Measurements from ENCODE around the gene CASK. TPM values are rescaled to one million over a fixed set of nuclear protein-coding genes. Genes with fewer than 3 reads are reported as not detected.

The CASK gene
- total RNA-seq, 4 donors from 2014 or later, result 46.9 to 123 (median 78.8) TPM

DNA sequence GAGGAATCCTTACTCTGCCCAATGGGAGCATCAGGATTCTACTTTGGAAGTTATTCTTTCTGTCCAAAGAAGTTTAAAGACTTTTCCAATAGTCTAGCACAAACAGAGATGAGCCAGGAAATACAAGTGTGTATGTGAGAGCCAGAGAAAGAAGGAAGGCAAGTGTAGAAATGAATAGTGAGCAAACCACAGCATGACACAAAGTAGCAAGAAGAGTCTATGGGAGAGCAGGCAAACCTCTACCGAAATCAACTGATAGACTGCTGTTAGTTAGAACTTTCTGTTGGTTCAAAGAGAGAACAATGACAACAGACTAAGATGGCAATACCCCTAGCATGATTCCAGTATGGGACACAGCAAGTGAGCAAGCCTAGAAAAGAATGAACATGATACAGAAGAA, 250.7 kb downstream of the CASK start:
- DNase-seq, result no peak
- Histone ChIP-seq H3K4me3 (no peak overlapping the region), H3K27ac (no peak overlapping the region), H3K36me3 (no peaks in the 10 kb centered on the region), H3K4me1 (no peaks in the 10 kb centered on the region), H3K9me3 (no peaks in the 10 kb centered on the region), H3K27me3 (no peaks in the 10 kb centered on the region)
- no peak for TF ChIP-seq POLR2A (IDR thresholded peaks at IDR 0.05)
- TF ChIP-seq, protein P1, sequence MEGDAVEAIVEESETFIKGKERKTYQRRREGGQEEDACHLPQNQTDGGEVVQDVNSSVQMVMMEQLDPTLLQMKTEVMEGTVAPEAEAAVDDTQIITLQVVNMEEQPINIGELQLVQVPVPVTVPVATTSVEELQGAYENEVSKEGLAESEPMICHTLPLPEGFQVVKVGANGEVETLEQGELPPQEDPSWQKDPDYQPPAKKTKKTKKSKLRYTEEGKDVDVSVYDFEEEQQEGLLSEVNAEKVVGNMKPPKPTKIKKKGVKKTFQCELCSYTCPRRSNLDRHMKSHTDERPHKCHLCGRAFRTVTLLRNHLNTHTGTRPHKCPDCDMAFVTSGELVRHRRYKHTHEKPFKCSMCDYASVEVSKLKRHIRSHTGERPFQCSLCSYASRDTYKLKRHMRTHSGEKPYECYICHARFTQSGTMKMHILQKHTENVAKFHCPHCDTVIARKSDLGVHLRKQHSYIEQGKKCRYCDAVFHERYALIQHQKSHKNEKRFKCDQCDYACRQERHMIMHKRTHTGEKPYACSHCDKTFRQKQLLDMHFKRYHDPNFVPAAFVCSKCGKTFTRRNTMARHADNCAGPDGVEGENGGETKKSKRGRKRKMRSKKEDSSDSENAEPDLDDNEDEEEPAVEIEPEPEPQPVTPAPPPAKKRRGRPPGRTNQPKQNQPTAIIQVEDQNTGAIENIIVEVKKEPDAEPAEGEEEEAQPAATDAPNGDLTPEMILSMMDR (IDR thresholded peaks at IDR 0.05), result no peak

DNA sequence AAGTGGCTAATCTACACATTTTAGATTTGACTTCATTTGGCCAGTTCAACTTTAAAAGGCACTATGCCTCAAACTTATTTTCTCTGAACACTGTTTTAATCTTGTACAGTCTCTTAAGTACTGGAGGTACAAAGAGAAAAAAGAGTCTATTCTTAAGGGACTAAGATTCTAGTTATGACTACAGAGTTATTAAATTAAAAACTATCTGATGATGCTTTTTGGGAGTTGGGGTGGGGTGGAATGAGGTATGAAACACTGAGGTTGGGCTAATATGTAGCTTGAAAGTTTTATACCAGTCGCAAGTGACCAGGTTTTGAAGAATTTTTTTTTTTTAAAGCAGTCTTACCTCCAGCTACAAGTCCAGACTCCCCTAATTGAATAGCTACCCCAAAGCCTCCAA, 252.3 kb downstream of the CASK start:
- Histone ChIP-seq H3K4me3 (no peak overlapping the region), H3K4me1 (no peaks in the 10 kb centered on the region), H3K27me3 (no peaks in the 10 kb centered on the region), H3K36me3 (no peaks in the 10 kb centered on the region), H3K9me3 (no peaks in the 10 kb centered on the region), H3K27ac (no peak overlapping the region)
- DNase-seq, result no peak
- TF ChIP-seq POLR2A (IDR thresholded peaks at IDR 0.05), result no peak
- TF ChIP-seq, protein P1 (IDR thresholded peaks at IDR 0.05), result no peak

DNA sequence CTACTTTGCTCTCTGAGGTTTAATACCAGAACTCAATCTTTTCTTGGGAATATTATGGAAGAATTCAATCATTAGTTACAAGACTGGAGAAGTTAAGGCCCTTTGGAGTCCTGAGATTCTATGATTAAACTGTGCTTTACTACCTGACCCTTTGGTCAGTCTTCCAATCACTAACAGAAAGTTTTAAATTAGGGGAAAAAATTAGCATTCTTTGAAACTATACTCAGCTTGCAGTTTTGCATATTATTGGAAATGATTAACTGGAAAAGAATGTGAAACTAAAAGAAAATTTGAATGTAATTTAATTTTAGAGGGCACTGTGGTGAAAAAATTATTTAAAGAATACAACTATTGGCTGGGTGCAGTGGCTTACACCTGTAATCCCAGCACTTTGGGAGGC, 253.2 kb downstream of the CASK start:
- H3K36me3 ChIP-seq, result no peaks in the 10 kb centered on the region
- no peak for TF ChIP-seq POLR2A (IDR thresholded peaks at IDR 0.05)
- TF ChIP-seq, protein P1 (IDR thresholded peaks at IDR 0.05), result no peak

DNA sequence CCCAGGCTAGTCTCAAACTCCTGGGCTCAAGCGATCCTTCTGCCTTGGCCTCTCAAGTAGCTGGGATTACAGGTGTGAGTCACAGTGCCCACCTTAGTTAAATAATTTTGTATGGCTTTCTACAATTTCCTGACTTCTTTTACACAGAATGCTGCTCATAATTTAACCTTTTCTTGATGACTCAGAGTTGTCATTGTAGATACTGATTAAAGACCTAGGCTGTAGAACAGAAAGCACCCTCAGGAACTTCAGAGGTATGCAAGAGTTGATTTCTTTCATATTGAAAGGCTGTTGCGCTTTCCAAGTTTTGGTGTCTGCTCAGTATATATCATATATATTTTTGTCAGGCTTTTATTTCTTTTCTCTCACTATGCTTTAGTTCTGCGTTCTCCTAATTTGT, 255.7 kb downstream of the CASK start:
- TF ChIP-seq, protein P1 (IDR thresholded peaks at IDR 0.05), result no peak
- TF ChIP-seq POLR2A (IDR thresholded peaks at IDR 0.05), result no peak
- H3K4me1 ChIP-seq, result no peaks in the 10 kb centered on the region

More for the DNA sequence above, 253.2 kb downstream of the CASK start:
- Histone ChIP-seq H3K9me3 (no peaks in the 10 kb centered on the region), H3K4me1 (no peaks in the 10 kb centered on the region), H3K27ac (no peak overlapping the region), H3K4me3 (no peak overlapping the region), H3K27me3 (no peaks in the 10 kb centered on the region)
- DNase-seq, result no peak

DNA sequence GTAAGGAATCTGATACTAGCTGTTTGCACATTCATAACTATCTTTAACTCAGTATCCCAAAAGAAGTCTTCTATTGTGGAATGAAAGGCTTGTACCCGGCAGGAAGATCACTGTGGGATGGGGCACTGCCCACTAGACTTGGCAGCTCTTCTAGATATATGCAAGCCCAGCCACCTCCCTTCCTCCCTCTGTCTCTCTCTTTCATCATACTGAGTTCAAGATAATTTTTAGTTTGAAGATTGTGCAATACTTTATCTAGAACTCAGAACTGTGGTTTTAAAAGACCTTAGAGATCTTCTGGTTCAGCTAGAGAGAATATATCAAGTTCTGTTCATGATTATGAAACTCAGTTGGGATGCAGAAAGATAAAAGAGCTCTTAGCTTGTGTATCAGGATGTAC, 257.1 kb downstream of the CASK start:
- DNase-seq, result no peak
- Histone ChIP-seq H3K9me3 (no peaks in the 10 kb centered on the region), H3K4me1 (no peaks in the 10 kb centered on the region), H3K36me3 (no peaks in the 10 kb centered on the region), H3K27me3 (no peaks in the 10 kb centered on the region), H3K4me3 (no peak overlapping the region), H3K27ac (no peak overlapping the region)
- no peak for TF ChIP-seq POLR2A (IDR thresholded peaks at IDR 0.05)
- TF ChIP-seq, protein P1 (IDR thresholded peaks at IDR 0.05), result no peak

More for the DNA sequence above, 255.7 kb downstream of the CASK start:
- Histone ChIP-seq H3K36me3 (no peaks in the 10 kb centered on the region), H3K27me3 (no peaks in the 10 kb centered on the region), H3K4me3 (no peak overlapping the region), H3K27ac (no peak overlapping the region), H3K9me3 (no peaks in the 10 kb centered on the region)
- DNase-seq, result no peak

DNA sequence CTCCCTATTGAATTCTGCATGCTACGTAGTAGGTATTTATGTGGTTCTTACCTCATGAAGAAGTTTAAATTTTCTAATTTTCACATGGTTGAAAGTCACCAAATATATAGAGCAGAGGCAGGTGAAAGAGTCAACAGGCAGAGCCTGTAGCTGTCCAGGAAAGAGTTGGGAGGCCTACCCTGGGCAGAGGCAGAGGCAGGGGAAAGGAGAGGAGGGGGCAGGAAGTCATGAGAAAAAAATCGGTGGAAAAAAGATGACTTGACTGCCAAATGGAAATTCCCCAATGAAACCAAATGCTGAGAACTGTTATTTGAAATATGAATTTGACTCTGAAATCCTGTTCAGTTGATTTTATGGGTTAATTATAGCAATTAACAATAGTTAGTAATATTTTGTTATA, 257.7 kb downstream of the CASK start:
- Histone ChIP-seq H3K27me3 (no peaks in the 10 kb centered on the region), H3K36me3 (no peaks in the 10 kb centered on the region), H3K4me3 (no peak overlapping the region), H3K4me1 (no peaks in the 10 kb centered on the region), H3K27ac (no peak overlapping the region), H3K9me3 (no peaks in the 10 kb centered on the region)
- DNase-seq, result no peak
- TF ChIP-seq, protein P1 (IDR thresholded peaks at IDR 0.05), result no peak
- TF ChIP-seq POLR2A (IDR thresholded peaks at IDR 0.05), result no peak

Measured in Peyer's patch (tissue), 4 donors.